Measurements from ENCODE around the gene KRTAP10-2.

Gene KRTAP10-2

GRCh38 chr21:44524414-44525371 lies 26.6 kb downstream of the KRTAP10-2 start:
- FAIRE-seq: no peak

GRCh38 chr21:44523567-44524413 lies 27.5 kb downstream of the KRTAP10-2 start:
- no peak for FAIRE-seq

GRCh38 chr21:44522753-44523204 lies 28.5 kb downstream of the KRTAP10-2 start:
- FAIRE-seq: no peak

GRCh38 chr21:44521928-44522752 lies 29.2 kb downstream of the KRTAP10-2 start:
- FAIRE-seq: no peak

- FAIRE-seq: no peak
Measured at GRCh38 chr21:44521301-44521927, 29.9 kb downstream of the KRTAP10-2 start.

GRCh38 chr21:44520326-44521300 lies 30.7 kb downstream of the KRTAP10-2 start:
- FAIRE-seq: no peak

- FAIRE-seq: no peak
Measured at GRCh38 chr21:44519346-44520325, 31.7 kb downstream of the KRTAP10-2 start.

- FAIRE-seq: no peak
Measured at GRCh38 chr21:44518686-44519085, 32.6 kb downstream of the KRTAP10-2 start.

- FAIRE-seq: no peak
Measured at GRCh38 chr21:44517175-44517899, 34.0 kb downstream of the KRTAP10-2 start.

GRCh38 chr21:44516828-44517174 lies 34.5 kb downstream of the KRTAP10-2 start:
- no peak for FAIRE-seq

- no peak for FAIRE-seq
Measured at GRCh38 chr21:44516342-44516741, 35.0 kb downstream of the KRTAP10-2 start.

GRCh38 chr21:44515359-44516165 lies 35.7 kb downstream of the KRTAP10-2 start:
- FAIRE-seq: no peak

- FAIRE-seq: no peak
Measured at GRCh38 chr21:44514746-44515358, 36.5 kb downstream of the KRTAP10-2 start.

GRCh38 chr21:44514218-44514520 lies 37.1 kb downstream of the KRTAP10-2 start:
- no peak for FAIRE-seq

- no peak for FAIRE-seq
Measured at GRCh38 chr21:44513389-44514217, 37.7 kb downstream of the KRTAP10-2 start.

- FAIRE-seq: no peak
Measured at GRCh38 chr21:44512496-44513388, 38.6 kb downstream of the KRTAP10-2 start.

Measured in colon (tissue), 2 donors.